ENCODE results near the gene SNUPN. TPM values are rescaled to one million over a fixed set of nuclear protein-coding genes. Genes with fewer than 3 reads are reported as not detected.

Gene SNUPN
- 13.5 and 20.2 TPM in 2 replicates for total RNA-seq

GRCh38 chr15:75625542-75626347 lies at the start of gene SNUPN:
Gene SNUPN (minus strand): TSS chr15:75625725. CDS start chr15:75621051, 4,674 bp downstream.

GRCh38 chr15:75647370-75648155 lies 22.0 kb upstream of the SNUPN start, which contains the start of gene SNX33:
Gene SNX33 (plus strand): TSS chr15:75647912. CDS start chr15:75649103, 1,191 bp downstream.

GRCh38 chr15:75639709-75640482 lies 14.4 kb upstream of the SNUPN start, which contains the start of gene IMP3:
Gene IMP3 (minus strand): TSS chr15:75640224. CDS start chr15:75640168, 56 bp downstream.

GRCh38 chr15:75578948-75579920 lies 46.3 kb downstream of the SNUPN start, which contains the start of gene PTPN9:
Gene PTPN9 (minus strand): TSS chr15:75579315. CDS start chr15:75578776, 539 bp downstream.

Other genes starting within 250 kb of the SNUPN start
- 19.8 and 25.2 TPM in 2 replicates for gene SIN3A, start 174.0 kb downstream of the SNUPN start, total RNA-seq
- gene PTPN9, start 46.4 kb downstream of the SNUPN start, total RNA-seq = 17.3 and 17.4 TPM in 2 replicates
- gene IMP3, start 14.5 kb upstream of the SNUPN start, total RNA-seq = 133 and 156 TPM in 2 replicates
- gene SNX33, start 22.2 kb upstream of the SNUPN start, total RNA-seq = 23.0 and 24.8 TPM in 2 replicates
- gene CSPG4, start 87.1 kb upstream of the SNUPN start, total RNA-seq = 2.1 and 22.7 TPM in 2 replicates
- 37.3 and 55.4 TPM in 2 replicates for gene UBE2Q2, start 217.7 kb upstream of the SNUPN start, total RNA-seq

All from tracheal epithelial cell (primary cell).